IgD-negative memory B cell (primary cell): ENCODE results near the gene FOXI1. TPM values are rescaled to one million over a fixed set of nuclear protein-coding genes. Genes with fewer than 3 reads are reported as not detected.

Experiments
- H3K27ac Mint-ChIP-seq, 3 donors: one replicate each; pipeline ENCODE4 v1.8.0; 2020 to 2022; ENCODE audit warnings: mild to moderate bottlenecking in 3 of 3, mixed read lengths in 3 of 3, moderate library complexity in 1 of 3
- H3K27me3 Mint-ChIP-seq: one replicate; pipeline ENCODE4 v1.8.0; 2021; ENCODE audit warnings: mixed read lengths
- H3K36me3 Mint-ChIP-seq: one replicate; pipeline ENCODE4 v1.8.0; 2020; ENCODE audit warnings: mild to moderate bottlenecking, mixed read lengths
- H3K4me1 Mint-ChIP-seq, 3 donors: one replicate each; pipeline ENCODE4 v1.8.0; 2020 to 2022; ENCODE audit warnings: mixed read lengths in 3 of 3, mild to moderate bottlenecking in 1 of 3
- H3K4me3 Mint-ChIP-seq, 4 donors: one replicate each; pipeline ENCODE4 v1.8.0; 2020 to 2022; ENCODE audit warnings: mild to moderate bottlenecking in 4 of 4, mixed read lengths in 4 of 4, moderate library complexity in 3 of 4
- H3K9me3 Mint-ChIP-seq, 3 donors: one replicate each; pipeline ENCODE4 v1.8.0; 2020 to 2021; ENCODE audit warnings: mixed read lengths in 3 of 3, mild to moderate bottlenecking in 1 of 3
- polyA plus RNA-seq: library from polyadenylated mRNA; unstranded; fragments of 300-500 nt; fragmentation: Illumina TruSeq; gene quantifications from one replicate; pipeline ENCODE4 v1.2.3, GENCODE V29; 2021

The FOXI1 gene
- polyA plus RNA-seq, 1 donor from 2014 or later = not detected

DNA sequence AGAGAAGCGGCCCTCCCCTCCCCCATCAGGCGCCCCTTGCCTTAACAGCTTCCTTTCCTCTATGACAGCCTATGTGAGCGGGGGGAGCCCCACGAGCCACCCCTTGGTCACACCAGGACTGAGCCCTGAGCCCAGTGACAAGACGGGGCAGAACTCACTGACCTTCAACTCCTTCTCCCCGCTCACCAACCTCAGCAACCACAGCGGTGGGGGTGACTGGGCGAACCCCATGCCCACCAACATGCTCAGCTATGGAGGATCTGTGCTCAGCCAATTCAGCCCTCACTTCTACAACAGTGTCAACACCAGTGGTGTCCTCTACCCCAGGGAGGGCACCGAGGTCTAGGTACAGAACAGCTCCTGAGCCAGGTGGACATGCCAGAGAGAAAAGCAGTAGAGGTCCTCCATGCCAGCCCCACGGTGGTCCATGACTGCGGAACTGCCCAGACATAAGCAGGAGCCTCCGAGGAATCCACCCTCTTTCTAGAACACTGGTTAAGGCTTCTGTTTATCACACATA is 2.6 kb downstream of the FOXI1 start:
- Mint-ChIP-seq H3K4me1 (no peaks in the 10 kb centered on the region), H3K27ac (no peak overlapping the region), H3K9me3 (no peaks in the 10 kb centered on the region), H3K27me3 (peaks cover 3% of the 10 kb centered on the region), H3K4me3 (no peak overlapping the region), H3K36me3 (peaks cover 1% of the 10 kb centered on the region)

DNA sequence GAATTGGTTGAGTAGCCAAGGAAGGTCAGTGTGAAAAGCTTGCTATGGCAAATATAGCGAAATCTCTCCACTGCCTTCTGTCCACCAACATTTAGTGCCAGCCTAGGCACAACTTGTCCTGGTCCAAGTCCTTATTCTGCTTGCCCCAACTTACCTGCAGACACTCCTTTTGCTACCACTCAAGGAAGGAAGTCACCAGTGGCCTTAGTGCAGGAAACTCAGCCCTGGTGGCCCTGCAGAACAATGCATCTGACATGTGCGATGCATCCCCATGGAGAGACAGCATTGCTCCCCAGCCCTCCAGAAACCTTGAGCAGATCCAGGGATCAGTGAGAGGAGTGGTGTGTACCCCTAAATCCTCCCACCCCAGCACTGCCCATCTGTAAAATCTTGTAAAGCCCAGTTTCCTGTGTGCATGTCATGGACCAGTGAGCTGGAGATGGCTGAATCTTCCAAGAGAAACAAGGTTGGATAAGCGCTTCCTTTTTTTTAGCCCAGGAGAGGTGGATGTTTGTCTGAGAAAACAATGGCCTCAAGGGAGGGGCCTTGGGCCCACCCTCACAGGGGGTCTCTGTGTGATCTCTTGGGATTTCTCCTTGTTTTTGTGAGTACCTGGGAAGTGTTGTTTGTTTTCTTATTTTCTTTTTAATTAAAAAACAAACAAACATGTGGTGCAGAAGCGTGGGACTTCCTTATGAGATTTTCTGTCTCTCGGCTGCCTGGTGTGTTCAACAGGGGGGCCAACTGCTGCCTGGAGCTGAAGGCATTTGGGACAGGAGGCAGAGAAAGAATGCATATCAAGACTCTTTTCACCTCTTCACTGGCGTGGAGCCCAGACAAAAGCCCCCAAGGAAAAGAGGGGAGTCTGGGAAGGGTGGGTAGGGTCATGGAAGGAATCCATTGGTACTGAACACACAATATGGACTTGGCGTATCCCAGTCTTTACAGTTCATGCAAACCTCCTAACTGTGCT is 3.6 kb downstream of the FOXI1 start:
- H3K27ac Mint-ChIP-seq = no peak overlapping the region
- H3K4me3 Mint-ChIP-seq = no peak overlapping the region
- no peaks in the 10 kb centered on the region for H3K4me1 Mint-ChIP-seq
- peaks cover 3% of the 10 kb centered on the region for H3K27me3 Mint-ChIP-seq
- no peaks in the 10 kb centered on the region for H3K36me3 Mint-ChIP-seq
- H3K9me3 Mint-ChIP-seq = no peaks in the 10 kb centered on the region

DNA sequence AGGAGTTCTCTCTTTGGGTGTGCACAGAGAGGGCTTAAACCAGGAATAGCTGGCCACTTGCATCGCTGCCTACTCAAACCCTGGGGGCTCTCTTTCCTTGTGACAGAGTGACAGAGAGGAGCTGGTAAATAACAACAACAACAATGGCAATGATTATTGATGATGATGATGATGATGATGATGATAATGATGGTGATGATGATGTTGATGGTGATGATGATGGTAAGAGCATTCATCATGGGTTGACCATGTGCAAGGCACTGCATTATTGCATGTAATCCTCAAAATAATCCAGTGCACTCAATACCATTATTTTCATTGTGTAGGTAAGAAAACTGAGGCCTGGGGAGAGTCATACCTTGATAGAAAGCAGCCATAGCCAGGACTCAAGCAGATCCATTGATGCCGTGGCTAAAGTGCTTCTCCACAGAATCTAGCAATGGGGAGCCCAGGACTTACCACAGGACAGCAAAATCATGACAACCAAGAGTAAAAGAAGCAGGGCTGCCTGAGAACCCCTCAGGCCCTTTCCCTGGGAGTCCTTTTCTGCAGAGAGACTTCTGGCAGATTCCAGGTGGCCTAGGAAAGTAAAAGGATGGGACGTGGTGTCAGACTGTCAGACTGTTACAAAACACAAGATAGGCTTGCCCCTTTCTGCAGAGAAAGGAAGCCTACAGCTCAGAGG is 4.8 kb downstream of the FOXI1 start:
- no peak overlapping the region for H3K4me3 Mint-ChIP-seq
- peaks cover 3% of the 10 kb centered on the region for H3K27me3 Mint-ChIP-seq
- no peaks in the 10 kb centered on the region for H3K4me1 Mint-ChIP-seq
- peaks cover 0 to 2% (median 0%) of the 10 kb centered on the region in 3 donors for H3K9me3 Mint-ChIP-seq
- H3K36me3 Mint-ChIP-seq = no peaks in the 10 kb centered on the region
- H3K27ac Mint-ChIP-seq = no peak overlapping the region

DNA sequence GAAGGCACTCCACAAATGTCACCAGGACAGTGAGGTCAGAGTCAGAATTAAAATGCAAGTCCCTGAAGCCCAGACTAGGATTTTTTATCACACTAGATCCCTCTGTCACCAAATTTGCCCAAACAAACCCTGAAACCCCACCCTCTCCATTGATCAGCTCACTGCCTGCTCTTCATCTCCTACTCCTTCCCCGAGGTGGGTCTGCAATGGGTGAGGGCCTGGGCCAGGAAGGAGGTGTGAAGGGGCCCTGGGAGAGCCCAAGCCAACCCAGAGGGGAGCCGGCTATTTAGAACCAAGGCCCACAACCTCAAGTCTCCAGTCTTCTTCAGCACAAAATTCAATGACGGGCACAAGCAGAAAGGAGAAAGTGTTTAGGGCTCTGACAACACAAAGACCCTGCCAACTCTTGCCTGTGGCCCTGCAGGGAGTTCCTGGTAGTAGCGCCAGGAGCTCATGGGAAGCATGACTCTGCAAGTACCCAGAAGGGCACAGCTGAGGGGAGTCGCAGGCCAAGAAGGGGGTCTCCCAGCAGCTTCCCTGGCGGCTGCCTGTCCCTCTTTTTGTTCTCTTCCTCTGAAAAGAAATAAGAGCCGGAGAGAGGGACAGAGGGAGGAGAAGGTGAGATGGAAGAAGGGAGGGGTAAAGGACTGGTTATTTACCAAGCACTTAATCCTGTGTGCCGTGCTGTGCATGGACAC is 5.5 kb downstream of the FOXI1 start:
- Mint-ChIP-seq H3K9me3 (peaks cover 0 to 2% (median 0%) of the 10 kb centered on the region in 3 donors), H3K27me3 (peaks cover 3% of the 10 kb centered on the region), H3K36me3 (no peaks in the 10 kb centered on the region), H3K27ac (no peak overlapping the region), H3K4me1 (no peaks in the 10 kb centered on the region), H3K4me3 (no peak overlapping the region)

DNA sequence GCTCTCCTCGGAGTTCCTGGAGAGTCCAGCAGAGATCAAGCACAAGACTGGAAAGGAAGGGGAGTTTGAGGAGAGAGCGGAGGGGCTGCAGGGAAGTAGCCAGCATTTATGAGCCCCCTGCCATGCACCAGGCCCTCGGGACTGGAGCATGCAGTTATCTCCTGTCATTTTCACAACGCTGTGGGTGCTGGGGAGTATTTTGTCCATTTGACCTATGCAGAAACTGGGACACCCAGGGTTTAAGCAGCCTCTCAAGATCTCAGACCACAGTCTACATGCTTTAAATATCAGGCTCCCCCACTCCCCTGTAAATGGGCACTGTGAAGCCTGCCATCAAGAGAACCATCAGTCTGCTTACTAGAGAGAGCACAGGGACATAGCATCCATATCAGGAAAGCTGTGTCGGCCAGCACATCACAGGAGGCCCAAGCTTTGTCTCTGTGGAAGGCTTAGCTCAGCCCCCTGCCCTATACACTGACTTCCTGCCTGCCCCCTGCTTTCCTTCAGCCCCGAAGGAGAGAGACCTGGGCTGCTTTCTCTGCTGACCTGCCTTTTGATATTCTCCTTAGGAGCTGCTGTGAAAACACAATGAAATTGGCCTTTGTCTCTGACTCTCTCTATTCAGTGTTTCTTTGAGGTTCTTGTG is 7.3 kb downstream of the FOXI1 start:
- Mint-ChIP-seq H3K4me1 (no peaks in the 10 kb centered on the region), H3K36me3 (no peaks in the 10 kb centered on the region), H3K4me3 (no peak overlapping the region), H3K27ac (no peak overlapping the region), H3K27me3 (peaks cover 3% of the 10 kb centered on the region), H3K9me3 (peaks cover 0 to 2% (median 0%) of the 10 kb centered on the region in 3 donors)

DNA sequence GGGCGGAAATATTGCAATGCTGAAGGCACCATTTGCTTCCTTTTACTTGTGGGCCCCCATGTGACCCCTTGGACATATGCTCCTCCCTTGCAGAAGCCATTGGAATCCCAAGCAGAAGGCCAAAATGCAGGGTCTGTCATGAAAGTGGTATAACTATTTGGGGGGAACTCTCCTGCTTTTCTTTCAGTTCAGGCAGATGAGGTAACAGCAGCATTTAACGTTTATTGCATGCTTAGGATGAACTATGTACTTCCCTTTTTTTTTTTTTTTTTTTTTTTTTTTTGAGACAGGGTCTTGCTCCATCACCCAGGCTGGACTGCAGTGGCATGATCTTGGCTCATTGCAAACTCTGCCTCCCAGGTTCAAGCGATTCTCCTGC is 7.8 kb downstream of the FOXI1 start:
- Mint-ChIP-seq H3K4me3 (no peak overlapping the region), H3K27me3 (peaks cover 1% of the 10 kb centered on the region), H3K27ac (peak overlapping the region in 1 of 3 donors; percentile 55), H3K9me3 (peaks cover 0 to 2% (median 0%) of the 10 kb centered on the region in 3 donors), H3K4me1 (no peaks in the 10 kb centered on the region), H3K36me3 (no peaks in the 10 kb centered on the region)

DNA sequence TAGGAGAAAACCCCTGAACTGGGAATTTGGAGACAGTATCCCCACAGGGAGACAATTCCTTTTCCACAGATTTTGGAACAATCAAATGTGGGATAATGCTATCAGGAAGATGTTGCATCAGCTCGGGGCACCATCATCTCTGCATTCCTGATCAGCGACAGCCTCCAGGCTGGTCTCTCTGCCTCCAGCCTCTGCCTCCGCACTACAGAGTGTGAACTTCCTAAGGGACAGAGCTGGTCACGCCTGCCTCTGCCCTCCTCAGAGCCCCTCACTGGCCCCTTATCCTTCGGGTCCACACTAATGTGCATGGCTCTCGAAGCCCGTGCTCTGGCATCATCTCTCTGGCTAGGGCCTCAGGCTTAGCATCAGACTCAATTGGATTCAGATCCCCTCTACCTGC is 8.6 kb downstream of the FOXI1 start:
- Mint-ChIP-seq H3K4me3 (no peak overlapping the region), H3K27ac (no peak overlapping the region), H3K9me3 (peaks cover 0 to 2% (median 0%) of the 10 kb centered on the region in 3 donors), H3K36me3 (no peaks in the 10 kb centered on the region), H3K4me1 (no peaks in the 10 kb centered on the region), H3K27me3 (peaks cover 1% of the 10 kb centered on the region)

DNA sequence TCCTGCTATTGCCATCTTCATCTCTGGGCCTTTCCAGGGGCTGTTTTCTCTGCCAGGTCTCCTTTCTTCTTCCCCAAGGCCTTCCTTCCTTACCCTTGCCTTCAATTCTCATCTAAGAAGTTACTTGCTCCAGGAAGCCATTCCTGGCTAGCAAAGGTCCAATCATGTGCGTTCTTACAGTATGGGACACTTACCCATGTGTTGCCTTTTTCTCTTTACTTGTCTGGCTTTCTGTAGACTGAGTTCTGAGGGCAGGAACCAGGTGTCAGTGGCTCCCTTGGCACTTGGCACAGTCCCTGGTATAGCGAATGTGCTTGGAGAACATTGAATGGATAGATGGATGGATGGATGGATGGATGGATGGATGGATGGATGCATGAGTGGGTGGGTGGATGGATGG is 10.2 kb downstream of the FOXI1 start:
- Mint-ChIP-seq H3K4me1 (no peaks in the 10 kb centered on the region), H3K9me3 (peaks cover 0 to 2% (median 0%) of the 10 kb centered on the region in 3 donors), H3K36me3 (no peaks in the 10 kb centered on the region), H3K27me3 (peaks cover 1% of the 10 kb centered on the region), H3K4me3 (no peak overlapping the region), H3K27ac (peak overlapping the region in 1 of 3 donors; percentile 18)

DNA sequence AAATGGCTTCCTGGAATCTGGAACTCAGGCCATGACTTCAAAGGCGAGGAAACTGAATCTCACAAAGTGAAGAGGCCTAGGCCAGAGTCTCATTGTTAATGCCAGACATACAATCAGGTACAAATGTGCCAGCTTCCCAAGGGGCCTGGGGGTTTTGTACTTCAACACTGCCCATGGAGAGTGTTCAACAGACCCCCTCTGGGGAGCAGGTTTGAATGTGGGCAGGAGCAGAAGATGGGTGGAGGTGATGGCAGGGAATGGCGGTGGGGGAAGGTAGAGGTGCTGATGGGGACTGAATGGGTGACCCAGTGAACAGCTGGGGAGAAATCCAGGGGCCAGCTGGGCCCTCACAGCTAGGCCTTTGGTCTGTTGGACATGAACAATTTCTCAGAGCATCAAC is 12.0 kb downstream of the FOXI1 start:
- peaks cover 0 to 2% (median 0%) of the 10 kb centered on the region in 3 donors for H3K9me3 Mint-ChIP-seq
- H3K27ac Mint-ChIP-seq = no peak overlapping the region

DNA sequence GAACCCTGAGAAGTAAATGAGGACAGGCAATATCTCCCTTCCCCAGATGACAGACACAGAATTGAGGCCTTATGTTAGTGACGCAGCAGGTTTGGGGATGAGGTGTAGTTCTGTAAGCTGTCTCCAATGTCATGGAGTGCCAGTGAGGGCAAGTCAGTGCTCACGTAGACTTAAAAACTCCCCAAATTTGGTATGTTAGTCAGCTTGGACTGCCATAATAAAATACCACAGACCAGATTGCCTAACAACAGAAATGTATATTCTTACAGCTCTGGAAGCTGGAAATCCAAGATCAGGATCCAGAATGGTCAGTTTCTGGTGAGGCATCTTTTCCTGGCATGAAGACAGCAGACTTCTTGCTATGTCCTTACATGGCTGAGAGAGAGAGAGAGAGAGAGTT is 14.9 kb downstream of the FOXI1 start:
- peaks cover 0 to 5% (median 3%) of the 10 kb centered on the region in 3 donors for H3K9me3 Mint-ChIP-seq
- H3K27ac Mint-ChIP-seq = no peak overlapping the region
- H3K36me3 Mint-ChIP-seq = no peaks in the 10 kb centered on the region
- no peak overlapping the region for H3K4me3 Mint-ChIP-seq
- H3K27me3 Mint-ChIP-seq = peaks cover 2% of the 10 kb centered on the region
- no peaks in the 10 kb centered on the region for H3K4me1 Mint-ChIP-seq

More for the DNA sequence above, 12.0 kb downstream of the FOXI1 start:
- Mint-ChIP-seq H3K36me3 (no peaks in the 10 kb centered on the region), H3K27me3 (peaks cover 1% of the 10 kb centered on the region), H3K4me3 (no peak overlapping the region), H3K4me1 (no peaks in the 10 kb centered on the region)

DNA sequence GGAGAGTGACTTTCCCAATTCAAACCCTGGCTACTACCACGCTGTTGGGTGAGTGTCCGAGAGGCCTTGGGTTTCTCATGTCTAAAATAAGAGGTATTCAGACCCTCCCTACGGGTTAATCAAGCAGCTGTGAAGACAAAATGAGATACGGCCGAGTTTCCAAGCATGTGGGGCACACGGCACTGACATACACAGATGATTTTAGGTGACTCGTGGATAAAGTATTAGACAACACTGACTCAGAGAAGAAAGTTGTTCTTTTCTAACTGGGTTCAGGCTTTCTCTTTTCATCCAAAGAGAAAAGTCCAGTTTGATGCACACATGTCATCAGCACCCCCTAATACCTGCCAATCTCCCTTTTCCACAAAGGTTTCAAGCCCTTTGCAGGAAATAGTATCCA is 15.6 kb downstream of the FOXI1 start:
- H3K4me1 Mint-ChIP-seq = no peaks in the 10 kb centered on the region
- H3K9me3 Mint-ChIP-seq = peaks cover 3 to 12% (median 9%) of the 10 kb centered on the region in 3 donors
- peaks cover 3% of the 10 kb centered on the region for H3K27me3 Mint-ChIP-seq
- no peak overlapping the region for H3K4me3 Mint-ChIP-seq
- H3K27ac Mint-ChIP-seq = no peak overlapping the region
- H3K36me3 Mint-ChIP-seq = no peaks in the 10 kb centered on the region

DNA sequence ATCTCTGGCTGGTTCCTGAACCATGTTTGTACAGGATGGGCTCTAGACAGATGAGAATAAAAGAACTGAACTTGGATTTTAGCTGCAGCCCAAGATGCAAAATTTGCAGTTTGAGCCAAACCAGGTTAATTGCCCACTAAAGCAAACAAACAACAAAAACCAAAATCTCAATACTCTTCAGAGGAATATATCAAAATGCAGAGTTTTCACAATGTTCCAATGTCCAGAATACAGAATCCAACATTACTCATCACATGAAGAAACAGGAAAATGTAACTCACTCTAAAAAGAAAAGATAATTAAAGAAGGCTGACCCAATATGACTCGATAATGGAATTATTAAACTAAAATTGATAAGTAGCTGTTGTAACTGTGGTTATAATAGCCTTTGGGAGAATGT is 20.4 kb downstream of the FOXI1 start:
- H3K27me3 Mint-ChIP-seq = peaks cover 5% of the 10 kb centered on the region
- H3K36me3 Mint-ChIP-seq = no peaks in the 10 kb centered on the region
- H3K4me1 Mint-ChIP-seq = no peaks in the 10 kb centered on the region
- peaks cover 6 to 18% (median 17%) of the 10 kb centered on the region in 3 donors for H3K9me3 Mint-ChIP-seq
- no peak overlapping the region for H3K4me3 Mint-ChIP-seq
- no peak overlapping the region for H3K27ac Mint-ChIP-seq

DNA sequence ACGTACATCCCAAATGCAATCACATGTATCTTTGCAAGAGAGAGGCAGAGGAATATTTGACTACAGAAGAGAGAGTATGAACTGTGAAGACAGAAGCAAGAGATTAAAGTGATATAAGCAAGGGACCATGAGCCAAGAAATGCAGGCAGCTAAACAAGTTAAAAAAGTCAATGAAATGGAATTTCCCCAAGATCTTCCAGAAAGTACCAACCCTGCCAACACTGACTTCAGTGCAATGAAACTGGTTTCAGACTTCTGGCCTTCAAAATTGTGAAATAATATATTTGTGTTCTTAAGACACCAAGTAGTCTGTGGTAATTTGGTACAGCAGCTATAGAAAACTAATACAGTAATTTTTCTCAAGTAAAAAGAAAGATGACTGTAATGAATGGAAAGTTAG is 20.9 kb downstream of the FOXI1 start:
- Mint-ChIP-seq H3K9me3 (peaks cover 6 to 18% (median 17%) of the 10 kb centered on the region in 3 donors), H3K36me3 (no peaks in the 10 kb centered on the region), H3K4me1 (no peaks in the 10 kb centered on the region), H3K27me3 (peaks cover 4% of the 10 kb centered on the region), H3K4me3 (peak overlapping the region in 1 of 4 donors; percentile 25), H3K27ac (peak overlapping the region in 1 of 3 donors; percentile 28)

DNA sequence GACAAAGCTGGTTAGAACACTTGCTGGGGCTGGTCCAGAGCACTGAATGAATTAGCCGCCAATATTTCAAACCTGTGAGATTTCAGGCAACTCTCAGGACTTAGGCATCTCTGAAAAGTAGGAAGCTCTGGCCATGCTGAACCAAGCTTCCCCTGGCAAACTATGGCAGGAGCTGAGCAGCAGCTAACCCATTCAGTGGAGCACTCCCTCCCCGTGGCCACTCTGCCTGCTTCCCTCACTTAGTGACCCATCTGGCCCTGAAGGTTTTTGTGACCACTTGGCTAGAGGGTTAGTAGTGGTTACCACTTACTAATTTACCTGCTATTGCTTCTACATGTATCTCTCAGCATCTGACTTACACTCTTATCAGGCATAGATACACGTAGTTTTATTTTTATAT is 25.5 kb downstream of the FOXI1 start:
- no peak overlapping the region for H3K27ac Mint-ChIP-seq
- H3K9me3 Mint-ChIP-seq = peaks cover 3 to 8% (median 6%) of the 10 kb centered on the region in 3 donors
- H3K4me1 Mint-ChIP-seq = no peaks in the 10 kb centered on the region
- no peaks in the 10 kb centered on the region for H3K36me3 Mint-ChIP-seq
- H3K4me3 Mint-ChIP-seq = no peak overlapping the region
- peaks cover 7% of the 10 kb centered on the region for H3K27me3 Mint-ChIP-seq
